HG03460 (cell line): ENCODE results near the gene FAM43B.
"Not testable (repeated sequence)": the region's sequence is repeated elsewhere in the genome, so short reads cannot be mapped to it uniquely, and the experiment has no call there.

ENCODE experiments used
- ATAC-seq: cut with Tn5 transposase; IDR thresholded peaks from one replicate; pipeline ENCODE4 v1.9.1; 2021; ENCODE audit not compliant: unreplicated experiment

The FAM43B gene, protein sequence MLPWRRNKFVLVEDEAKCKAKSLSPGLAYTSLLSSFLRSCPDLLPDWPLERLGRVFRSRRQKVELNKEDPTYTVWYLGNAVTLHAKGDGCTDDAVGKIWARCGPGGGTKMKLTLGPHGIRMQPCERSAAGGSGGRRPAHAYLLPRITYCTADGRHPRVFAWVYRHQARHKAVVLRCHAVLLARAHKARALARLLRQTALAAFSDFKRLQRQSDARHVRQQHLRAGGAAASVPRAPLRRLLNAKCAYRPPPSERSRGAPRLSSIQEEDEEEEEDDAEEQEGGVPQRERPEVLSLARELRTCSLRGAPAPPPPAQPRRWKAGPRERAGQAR

DNA sequence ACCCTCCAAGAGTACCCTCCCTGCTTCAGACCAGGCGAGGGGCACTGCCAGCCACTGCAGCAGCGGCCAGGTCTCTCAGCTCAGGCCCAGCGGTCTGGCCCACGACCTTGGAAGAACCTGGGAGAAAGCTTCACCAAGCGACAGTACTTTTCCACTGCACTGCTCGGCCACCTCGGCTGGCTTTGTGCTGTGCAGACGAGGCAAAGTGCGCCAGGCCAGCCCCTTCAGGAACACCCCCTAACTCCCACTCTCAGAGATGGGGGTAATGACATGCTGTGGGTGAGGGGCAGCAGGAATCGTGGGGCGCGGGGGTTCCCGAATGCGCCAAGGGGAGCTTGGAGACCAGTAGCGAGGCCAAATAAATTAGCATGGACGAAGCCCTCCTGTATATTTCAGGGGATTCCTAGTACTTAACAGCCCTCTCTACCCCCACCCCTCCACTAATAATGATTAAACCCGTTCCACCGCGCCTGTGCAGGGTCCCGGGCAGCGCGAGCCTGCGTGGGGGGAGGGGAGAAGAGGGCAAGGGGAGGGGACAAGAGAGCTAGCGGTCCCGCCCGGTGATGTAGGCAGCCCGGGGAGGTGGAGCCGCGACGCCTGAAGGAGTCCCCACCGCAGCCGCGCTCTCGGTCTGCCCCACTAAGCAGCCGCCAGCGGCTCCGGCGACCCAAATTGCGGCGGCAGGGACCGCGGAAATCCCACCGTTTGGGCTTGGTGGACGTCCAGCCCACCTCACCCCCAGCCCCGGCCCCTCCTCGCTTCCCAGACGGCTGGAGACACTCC is at the start of gene FAM43B:
Gene FAM43B, plus strand, starts transcription at position 629 of the 783 bp plus-strand sequence. CDS start 401 bp downstream, outside the sequence.
- no peak for ATAC-seq

DNA sequence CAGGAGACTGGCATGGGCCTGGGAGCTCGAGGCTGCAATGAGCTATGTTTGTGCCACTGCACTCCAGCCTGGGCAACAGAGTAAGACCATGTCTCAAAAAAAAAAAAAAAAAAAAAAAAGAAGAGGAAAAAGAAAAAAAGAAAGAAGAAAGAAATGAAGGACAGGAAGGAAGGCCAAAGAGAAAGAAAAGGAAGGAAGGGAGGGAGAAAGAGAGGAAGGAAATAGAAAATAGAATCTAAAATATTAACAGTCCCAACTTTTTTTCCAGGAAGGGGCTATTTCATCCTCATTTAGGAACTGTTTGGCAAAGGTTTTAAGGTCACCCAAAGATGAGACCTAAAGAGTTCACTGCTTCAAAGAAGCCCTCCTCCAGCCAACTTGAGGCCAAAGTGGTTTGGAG is 46.9 kb upstream of the FAM43B start:
- ATAC-seq = no peak

DNA sequence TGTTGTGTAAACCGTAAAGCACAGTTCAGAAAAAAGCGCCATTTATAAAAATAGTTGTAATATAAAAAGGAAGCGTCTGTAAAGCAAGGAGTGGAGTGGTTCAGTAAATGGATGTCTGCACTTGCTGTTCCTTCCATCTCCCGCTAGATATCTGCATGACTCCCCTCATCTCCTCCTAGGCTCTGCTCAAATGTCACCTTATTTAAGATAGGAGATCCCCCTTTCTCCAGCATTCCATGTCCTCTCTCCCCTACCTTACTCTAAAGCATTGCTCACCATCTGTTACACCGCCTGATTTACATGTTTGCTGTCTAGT is 45.2 kb upstream of the FAM43B start:
- ATAC-seq = no peak

DNA sequence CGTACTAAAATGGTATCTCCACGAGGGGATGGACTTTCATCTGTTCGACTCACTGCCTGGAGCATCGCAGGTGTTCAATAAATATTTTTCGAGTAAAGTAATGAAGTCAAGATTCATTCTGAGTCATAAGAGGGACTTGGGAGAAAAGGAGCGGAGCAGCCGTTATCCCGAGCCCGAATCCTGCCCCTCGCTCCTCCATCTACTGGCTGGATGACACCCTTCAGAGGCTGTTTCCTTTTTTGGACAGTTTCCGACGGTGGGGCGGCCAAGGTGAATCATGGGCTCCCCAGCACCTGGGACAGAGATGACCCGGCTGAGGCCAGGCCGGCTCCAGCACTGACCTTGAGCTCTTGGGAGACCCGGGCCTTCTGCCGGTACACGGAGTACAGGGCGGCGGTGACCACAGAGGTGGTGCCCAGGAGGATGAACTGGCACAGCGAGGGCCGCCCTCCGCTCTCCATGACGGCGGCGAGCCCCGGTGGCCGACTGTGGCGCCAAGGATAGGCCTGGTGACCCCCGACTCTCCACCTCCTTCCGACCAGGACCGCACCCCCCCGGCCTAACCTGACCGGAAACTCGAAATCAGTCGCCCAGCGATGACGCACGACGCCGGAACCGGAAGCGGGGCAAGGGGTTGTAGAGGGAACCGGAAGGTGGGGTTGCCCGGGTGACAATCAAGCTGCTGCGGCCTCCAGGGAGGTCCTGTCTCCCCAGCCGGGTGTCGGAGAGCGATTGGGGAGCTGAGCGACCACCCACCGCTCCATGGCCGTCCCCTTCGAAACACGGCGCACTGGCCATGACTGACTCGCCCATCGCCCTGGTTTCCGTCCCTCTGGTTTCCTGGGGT is 44.6 kb upstream of the FAM43B start, which contains the start of gene MUL1:
Gene MUL1, minus strand, starts transcription at position 588 of the 847 bp plus-strand sequence. Its CDS starts 127 bp downstream, at position 461.
- peak; percentile 89 for ATAC-seq

DNA sequence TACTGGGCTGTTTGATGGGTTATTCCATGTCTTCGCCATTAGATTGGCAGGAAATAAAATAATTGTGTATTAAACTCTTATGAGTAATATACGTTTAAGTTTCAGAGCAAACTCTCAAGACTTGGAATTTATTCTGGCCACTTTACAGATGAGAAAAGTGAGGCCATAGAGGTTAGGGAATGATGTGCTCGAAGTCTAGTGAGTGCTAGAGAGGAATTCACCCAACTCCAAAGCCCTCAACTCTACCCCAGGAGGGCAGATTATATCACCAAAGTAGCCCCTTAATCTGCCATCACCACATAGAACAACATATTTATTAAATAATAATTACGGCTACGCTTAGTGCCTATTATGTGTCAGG is 44.0 kb upstream of the FAM43B start:
- ATAC-seq = no peak

DNA sequence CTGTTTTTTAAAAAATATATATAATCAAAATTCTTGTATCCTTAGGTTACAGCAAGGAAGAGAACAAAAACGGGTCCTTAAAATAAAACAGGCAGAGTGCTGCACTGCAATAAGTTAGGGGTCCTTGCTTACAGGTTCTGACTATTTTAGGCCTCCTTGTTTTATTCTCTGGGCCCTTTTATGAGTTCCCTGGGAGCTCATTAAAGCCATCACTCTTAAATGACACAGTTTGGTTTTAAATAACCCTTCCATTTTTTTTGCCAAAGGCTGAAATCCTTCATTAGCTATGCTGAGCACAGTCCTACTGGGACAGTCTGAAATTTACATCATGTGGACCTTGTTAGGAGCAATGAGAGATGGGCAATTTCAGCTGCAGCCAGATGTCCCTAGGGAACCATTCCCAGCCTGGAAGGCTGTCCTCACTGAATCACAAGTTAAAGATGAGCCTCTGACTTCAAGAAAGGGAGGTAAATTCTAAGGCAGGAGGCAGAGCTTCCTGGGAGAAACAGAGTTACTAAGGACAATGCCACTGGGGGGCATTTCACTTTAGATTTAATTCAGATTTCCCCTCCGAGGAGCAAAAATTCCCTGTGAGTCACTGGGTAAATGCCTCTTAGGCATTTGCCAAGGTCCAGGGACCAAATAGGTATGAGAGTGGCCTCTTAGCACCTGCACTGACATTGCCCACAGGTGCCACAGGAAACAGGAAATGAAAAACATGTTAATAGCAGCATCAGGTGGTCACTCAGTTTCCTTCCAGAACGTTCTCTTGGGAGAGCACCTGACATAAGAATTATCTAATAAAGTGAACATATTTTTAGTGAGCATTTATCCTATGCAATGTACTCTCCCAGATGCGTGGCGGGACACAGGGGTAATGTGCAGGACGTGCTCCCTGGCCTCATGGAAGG is 40.6 kb upstream of the FAM43B start:
- ATAC-seq = no peak

DNA sequence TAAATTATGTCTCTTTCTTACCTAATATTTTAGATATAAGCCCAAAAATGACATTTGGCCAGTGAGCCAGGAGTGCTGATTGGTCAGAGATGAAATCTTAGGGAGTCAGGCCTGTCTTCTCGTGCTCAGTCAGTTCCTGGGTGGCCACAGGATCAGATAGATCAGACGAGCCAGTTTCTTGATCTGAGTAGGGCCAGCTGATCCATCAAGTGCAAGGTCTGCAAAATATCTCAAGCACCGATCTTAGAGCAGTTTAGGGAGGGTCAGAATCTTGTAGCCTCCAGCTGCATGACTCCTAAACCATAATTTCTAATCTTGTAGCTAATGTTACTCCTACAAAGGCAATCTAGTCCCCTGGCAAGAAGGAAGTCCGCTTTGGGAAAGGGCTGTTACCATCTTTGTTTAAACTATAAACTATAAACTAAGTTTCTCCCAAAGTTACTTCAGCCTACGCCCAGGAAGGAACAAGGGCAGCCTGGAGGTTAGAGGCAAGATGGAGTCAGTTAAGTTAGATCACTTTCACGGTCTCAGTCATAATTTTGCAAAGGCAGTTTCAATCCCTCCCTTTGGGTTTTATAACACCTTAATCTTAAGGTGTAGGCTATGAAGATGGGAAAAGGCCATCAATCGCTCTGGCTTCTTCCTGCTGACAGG is 32.6 kb upstream of the FAM43B start:
- not testable (repeated sequence) for ATAC-seq

DNA sequence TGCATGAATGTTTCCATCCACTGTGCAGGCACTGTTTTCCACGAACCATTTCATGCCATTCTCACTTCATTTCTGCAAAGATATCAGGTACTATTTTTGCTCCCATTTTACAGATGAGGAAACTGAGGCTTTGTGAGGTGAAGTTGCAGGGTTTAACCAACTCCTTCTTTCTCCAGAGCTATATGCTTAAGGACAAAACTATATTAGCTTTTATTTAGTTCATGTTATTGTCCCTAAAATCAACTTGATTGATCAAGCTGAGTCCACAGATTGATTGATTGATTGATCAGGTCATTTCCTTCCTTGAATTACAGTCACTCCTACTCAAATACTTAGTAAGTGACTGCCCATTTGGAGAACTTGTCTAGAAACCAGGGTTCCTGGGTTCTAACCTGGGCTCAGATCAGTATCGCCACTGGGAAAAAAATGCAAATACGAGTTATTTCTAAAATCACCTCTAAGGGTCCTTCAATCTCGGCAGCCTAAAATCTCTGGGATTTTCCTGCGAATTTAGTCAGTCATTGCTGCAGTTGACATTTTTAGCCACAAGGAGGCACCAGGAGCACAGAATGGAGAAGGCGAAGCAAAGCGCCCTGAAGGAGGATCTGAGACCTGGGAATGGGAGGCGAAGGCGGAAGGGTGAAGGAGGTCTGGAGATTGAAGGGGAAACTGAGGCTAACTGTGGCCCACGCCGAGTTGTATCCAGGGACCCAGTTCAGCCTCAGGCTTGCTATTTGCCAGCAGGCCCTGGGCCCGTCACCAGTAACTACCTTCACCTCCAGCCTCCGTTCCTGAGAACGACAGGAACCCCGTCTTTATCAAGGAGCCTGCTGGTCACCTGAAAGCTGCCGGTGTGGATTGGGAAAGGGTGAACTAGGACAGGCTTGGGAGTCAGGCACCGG is 30.2 kb upstream of the FAM43B start:
- ATAC-seq = no peak

DNA sequence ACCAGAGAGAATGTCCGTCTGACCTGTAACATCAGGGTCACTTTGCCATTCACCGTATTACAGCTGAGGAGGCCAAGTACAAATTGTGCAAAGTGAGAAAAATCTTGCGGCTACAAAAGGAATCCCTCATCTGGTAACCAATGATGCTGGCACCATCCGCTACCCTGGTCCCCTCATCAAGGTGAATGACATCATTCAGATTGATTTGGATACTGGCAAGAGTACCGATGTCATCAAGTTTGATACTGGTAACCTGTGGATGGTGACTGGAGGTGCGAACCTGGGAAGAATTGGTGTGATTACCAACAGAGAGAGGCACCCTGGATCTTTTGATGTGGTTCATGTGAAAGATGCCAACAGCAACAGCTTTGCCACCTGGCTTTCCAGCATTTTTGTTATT is 26.1 kb upstream of the FAM43B start:
- no peak for ATAC-seq

DNA sequence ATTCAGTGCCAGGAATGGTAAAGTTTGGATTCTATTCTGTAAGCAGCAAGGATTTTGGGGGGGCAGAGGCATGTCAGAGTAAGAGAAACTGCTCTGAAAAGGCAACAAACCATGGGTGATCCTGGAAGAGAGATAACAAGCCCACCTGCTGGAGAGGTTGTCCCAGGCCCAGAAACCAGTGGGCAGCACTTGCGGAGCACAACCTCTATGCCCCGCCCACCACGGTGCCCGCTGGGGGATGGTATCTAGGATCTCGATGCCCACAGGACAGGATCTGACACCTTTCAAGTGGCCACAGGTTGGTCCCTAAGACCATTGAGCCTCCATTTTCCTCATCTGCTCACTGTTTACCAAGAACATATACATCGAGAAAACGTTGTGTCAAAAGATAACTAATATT is 24.2 kb upstream of the FAM43B start:
- no peak for ATAC-seq

DNA sequence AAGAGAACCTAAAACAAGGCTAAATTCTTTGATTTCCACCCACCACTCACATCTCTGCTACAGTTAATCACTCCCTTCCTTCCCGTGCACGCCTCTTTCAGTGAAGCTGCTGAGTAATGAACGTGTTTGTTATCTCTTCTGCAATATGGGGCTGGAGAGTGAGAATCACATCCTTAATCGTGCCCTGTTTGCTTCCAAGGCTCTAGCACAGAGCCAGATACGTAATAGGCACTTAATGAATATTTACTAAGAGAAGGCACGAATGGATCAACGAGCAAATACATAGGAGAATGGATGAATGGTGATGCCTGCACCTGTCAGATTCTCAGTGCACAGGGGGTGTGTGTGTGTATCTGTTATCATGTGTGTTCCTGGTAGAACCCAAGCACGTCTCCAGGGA is 22.1 kb upstream of the FAM43B start:
- ATAC-seq = no peak

DNA sequence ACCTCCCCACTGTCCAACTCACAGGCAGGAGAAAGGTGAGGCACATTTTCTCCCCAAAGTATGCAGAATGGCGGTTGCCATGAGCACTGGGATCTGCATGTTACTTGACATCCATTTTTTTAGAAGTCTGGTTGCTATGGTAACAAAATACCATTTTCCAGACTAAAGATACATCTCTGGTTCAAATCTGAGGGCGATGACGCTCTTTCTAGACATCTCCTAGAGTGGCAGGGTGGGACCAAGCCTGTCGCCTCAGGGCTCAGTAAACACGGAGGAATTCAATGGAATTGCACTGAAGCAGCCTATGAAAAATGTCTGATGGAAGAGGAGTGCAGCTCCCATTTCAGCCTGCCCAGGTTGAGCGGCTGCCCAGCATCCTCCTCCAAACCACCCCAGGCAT is 21.5 kb upstream of the FAM43B start:
- no peak for ATAC-seq

DNA sequence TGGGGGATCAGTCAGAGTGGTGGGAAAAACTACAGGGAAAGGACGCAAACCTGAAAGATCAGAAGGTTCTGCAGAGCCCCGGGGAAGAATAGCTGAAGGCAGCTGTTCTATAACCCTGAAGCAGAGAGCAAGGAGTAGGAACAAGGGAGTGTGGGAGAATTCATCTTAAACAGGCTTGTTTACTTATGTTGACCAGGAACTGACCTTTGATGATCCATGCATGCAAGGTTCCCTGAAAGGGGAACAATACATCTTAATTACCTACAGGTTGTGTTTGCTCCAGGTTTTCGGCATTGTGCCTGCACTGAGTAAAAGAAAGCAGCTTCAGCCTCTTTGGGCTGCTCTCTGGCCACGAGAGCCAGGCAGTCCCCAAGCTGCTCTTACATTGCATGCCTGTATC is 18.7 kb upstream of the FAM43B start:
- ATAC-seq = no peak

DNA sequence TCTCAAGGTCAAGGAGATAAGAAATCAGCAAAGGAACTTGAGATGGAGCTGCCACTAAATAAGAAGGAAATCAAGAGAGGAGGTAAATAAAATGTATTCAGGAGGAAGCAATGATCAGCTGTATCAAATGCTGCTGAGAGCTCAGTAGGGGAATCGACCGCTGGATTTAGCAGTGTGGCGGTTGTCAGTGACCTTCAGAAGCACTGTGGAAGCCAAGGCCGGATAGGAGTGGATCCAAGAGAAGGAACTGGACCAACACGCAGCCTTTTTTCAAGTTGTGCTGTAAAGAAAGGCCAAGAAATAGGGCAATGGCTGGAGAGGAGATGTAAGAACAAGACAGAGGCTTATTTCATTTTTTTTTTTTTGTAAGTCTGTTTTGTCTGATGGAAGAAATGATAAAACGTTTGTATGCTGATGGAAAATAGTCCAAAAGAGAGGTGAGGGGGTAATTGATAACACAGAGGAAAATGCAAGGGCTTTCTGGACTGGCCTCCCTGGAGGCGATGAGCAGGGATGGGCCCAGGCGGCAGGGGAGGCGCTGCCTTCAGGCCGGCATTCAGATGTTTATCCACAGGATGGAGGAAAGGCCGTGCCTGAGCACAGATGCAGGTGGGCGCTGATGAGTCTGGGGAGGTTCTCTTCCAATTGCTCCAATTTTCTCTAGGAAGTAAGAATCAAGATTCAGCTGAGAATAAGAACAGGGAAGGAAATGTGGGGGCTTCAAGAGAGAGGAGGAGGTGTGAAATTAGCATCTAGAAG is 17.5 kb upstream of the FAM43B start:
- no peak for ATAC-seq

DNA sequence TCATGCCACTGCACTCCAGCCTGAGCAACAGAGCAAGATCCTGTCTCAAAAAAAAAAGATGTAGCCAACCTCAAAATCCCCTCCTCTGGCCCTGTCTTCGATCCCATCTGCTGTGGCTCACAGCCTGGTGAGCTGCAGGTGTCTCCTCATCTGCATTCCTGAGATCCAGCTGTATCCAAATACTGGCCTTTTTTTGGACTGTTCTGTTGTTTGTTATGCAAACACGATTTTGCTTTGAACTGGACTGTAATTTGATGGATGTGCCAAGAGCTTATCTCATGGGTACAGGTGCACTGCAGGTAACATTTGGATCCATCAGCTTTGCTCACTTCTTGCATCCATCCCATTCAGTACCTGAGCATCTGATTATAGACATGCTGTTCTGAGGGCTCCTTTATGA is 14.1 kb upstream of the FAM43B start:
- no peak for ATAC-seq

DNA sequence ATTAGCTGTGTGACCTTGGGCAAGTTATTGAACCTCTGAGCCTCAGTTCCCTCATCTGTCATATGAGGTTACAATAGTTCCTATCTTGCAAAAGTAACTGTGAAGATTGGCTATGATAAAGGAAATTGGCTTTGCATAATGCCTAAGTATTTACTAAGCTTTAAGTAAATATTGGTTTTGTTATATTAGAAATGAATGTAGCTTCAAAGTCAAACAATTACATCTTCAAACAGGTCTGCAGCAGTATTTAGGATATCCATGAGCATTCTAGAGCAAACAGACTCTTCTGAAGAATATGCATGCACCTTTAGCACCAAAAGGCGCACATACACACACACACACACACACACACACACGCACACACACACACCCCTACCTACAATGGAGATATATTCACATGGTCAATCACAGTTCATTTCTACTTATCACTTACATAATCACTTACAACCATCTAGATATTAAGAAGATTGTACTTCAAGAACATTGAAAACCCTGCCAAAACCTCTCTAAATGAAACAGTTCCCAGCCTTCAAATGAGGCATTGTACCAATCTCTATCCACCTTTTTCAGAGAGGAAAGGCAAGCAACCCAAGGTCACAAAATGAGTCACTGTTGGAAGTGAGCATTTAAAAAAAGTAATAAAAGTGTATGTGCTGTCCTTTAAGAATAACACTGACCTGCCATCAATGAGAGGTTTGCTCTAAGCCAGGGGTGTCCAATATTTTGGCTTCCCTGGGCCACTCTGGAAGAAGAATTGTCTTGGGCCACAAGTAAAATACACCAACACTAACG is 13.4 kb upstream of the FAM43B start:
- no peak for ATAC-seq

DNA sequence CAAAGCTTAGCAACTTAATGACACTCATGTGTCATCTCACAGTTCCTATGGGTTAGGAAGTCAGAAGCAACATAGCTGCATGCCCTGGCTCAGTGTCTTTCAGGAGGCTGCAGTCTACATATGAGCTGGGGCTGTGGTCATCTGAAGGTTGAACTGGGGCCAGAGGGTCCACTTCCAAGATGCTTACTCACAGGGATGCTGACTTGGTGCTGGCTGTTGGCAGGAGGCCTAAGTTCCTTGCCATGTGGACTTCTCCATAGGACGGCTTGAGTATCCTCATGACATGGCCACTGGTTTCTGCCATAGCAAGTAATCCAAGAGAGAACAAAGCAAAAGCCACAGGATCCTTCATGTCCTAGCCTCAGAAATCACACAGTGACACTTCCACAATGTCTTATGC is 12.1 kb upstream of the FAM43B start:
- ATAC-seq = no peak

DNA sequence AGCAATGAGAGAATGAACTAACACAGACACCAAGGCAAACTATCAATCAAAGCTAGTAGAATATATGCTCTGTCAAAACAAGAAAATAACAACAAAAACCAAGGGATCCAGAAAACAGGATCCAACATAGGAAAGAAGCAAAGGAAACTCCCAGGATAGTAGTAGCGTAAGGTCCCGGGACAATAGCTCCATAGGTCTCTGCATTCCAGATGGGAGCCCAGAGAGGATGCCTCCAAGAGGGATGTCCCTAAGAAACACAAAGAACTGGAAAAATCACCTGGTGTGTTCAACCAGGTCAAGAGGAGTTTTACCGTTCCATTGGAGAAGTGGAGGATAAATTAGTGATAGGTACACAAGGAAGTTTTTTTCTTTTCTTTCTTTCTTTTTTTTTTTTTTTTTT is 5.7 kb upstream of the FAM43B start:
- no peak for ATAC-seq
